ENCODE measurements around the gene IRAK3. TPM values are rescaled to one million over a fixed set of nuclear protein-coding genes. Genes with fewer than 3 reads are reported as not detected.
"Not testable (repeated sequence)": the region's sequence is repeated elsewhere in the genome, so short reads cannot be mapped to it uniquely, and the experiment has no call there.

IRAK3 gene
- total and polyA plus RNA-seq, 9 donors: 1.8 to 11.4 (median 7.3) TPM

DNA sequence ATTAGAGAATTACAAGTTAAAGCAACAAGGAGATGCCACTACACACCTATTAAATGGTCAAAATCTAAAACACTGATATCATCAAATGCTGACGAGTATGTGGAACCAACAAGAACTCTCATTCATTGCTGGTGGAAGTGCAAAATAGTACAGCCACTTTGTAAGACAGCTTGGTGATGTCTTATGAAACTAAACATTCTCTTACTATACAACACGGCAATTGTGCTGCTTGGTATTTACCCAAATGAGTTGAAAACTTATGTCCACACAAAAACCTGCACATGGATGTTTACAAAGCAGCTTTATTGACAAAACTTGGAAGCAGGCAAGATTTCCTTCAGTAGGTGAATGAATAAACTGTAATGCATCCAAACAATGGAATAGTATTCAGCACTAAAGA is 22.5 kb upstream of the IRAK3 start:
- intact Hi-C loops (cut with DNase I): no loop called here
- 93 to 99% (median 94%) methylated on average over 2 of the region's 2 CpGs for WGBS, 3 donors

DNA sequence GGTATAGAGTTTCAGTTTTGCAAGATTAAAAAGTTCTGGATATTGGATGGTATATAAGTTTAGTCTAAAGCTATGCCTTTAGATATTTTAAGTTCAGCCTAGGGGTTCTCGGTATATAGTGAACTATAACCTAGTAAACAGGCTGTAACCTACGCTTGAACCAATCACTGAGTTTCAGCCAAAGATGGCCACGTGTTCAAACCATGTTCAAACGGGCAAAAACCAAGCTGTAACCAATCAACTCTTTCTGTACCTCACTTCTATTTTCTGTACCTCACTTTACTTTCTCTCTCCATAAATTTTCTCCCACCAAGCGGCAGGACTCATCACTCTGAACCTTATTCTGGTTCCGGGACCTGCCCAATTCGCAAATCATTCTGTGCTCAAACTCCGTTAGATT is 20.6 kb upstream of the IRAK3 start:
- intact Hi-C loops (cut with DNase I): no loop called here
- Histone ChIP-seq H3K36me3 (no peaks in the 10 kb centered on the region), H3K27me3 (no peaks in the 10 kb centered on the region), H3K4me1 (ENCODE audit: insufficient read depth) (peaks cover 4% of the 10 kb centered on the region), H3K9me3 (no peaks in the 10 kb centered on the region), H3K4me3 (peak overlapping the region; percentile 79), H3K27ac (peak overlapping the region in 1 of 2 donors; percentile 97)
- 36 to 54% (median 40%) methylated on average over 8 of the region's 8 CpGs for whole genome bisulfite sequencing, 3 donors
- TF ChIP-seq POLR2A (IDR thresholded peaks at IDR 0.05) (no peak), EP300 (IDR thresholded peaks at IDR 0.05) (no peak)
- TF ChIP-seq, protein P1, sequence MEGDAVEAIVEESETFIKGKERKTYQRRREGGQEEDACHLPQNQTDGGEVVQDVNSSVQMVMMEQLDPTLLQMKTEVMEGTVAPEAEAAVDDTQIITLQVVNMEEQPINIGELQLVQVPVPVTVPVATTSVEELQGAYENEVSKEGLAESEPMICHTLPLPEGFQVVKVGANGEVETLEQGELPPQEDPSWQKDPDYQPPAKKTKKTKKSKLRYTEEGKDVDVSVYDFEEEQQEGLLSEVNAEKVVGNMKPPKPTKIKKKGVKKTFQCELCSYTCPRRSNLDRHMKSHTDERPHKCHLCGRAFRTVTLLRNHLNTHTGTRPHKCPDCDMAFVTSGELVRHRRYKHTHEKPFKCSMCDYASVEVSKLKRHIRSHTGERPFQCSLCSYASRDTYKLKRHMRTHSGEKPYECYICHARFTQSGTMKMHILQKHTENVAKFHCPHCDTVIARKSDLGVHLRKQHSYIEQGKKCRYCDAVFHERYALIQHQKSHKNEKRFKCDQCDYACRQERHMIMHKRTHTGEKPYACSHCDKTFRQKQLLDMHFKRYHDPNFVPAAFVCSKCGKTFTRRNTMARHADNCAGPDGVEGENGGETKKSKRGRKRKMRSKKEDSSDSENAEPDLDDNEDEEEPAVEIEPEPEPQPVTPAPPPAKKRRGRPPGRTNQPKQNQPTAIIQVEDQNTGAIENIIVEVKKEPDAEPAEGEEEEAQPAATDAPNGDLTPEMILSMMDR (IDR thresholded peaks at IDR 0.05): no peak
- DNase-seq: no peak

More for the DNA sequence above, 22.5 kb upstream of the IRAK3 start:
- no peaks in the 10 kb centered on the region for H3K27me3 ChIP-seq
- no peaks in the 10 kb centered on the region for H3K9me3 ChIP-seq
- H3K4me1 ChIP-seq (ENCODE audit: insufficient read depth): peaks cover 6% of the 10 kb centered on the region
- no peak overlapping the region for H3K4me3 ChIP-seq
- no peak overlapping the region for H3K27ac ChIP-seq
- no peaks in the 10 kb centered on the region for H3K36me3 ChIP-seq
- no peak for DNase-seq
- TF ChIP-seq EP300 (IDR thresholded peaks at IDR 0.05): no peak
- no peak for TF ChIP-seq POLR2A (IDR thresholded peaks at IDR 0.05)
- TF ChIP-seq, protein P1 (IDR thresholded peaks at IDR 0.05): no peak

DNA sequence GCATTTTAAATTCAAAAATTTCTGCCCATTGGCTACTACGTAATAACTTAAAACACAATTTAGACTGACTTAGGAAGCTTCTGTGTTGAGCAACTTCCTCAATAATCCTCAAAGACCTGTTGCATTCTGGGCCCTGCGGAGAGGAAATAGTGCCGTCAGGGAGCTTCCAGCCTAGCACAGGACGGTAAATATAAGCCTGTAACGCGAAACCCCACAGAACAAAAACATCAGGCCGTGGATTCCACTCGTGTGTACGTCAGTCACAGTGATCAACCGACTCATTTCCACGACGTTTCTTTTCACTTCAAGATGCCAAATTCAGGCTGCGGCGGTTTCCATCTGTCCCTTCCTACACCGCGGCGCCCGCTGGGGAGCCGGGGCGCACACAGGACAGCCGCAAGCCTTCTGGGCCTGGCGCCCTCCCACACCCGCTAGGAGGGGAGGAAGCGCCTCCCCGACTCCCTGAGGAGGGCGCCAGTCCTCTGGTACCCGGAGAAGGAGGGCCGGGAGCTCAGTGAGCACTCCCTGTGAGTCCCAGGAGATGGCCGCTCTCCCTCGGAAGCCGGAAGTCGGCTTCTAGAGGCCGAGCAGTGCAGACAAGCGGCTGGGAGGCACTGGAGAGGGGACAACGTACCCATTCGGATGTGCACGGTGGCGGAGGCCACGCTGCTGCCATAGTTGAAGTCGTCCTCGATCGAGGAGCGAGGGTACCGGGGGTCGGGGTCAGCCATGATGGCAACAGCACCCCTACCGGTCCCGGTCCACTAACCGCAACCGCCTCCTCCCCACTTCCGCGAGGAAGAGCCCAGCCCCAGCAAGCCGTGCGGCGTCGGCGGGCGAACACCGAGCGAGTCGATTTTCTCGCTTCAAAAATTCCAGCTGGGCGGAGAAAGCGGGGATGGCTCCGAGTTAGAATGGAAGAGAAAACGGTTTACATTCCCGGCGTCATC is 19.5 kb upstream of the IRAK3 start, which contains the start of gene TMBIM4:
TSS of gene TMBIM4 (minus strand) at position 776 of the 950 bp plus-strand sequence. CDS start at position 731, 45 bp downstream.
- TF ChIP-seq, protein P1 (IDR thresholded peaks at IDR 0.05): peak; percentile 67 to 76 (median 68)
- TF ChIP-seq EP300 (IDR thresholded peaks at IDR 0.05) (peak; percentile 31), POLR2A (IDR thresholded peaks at IDR 0.05) (peak; percentile 78)
- Histone ChIP-seq H3K4me1 (ENCODE audit: insufficient read depth) (peaks cover 4% of the 10 kb centered on the region), H3K36me3 (no peaks in the 10 kb centered on the region), H3K9me3 (no peaks in the 10 kb centered on the region), H3K27me3 (no peaks in the 10 kb centered on the region), H3K4me3 (peak within 1 kb of the TSS; percentile 79), H3K27ac (peak within 1 kb of the TSS; percentile 88 to 97)
- intact Hi-C loops (cut with DNase I): no loop called here
- 0% methylated on average over 59 to 67 of the region's 67 CpGs for WGBS, 3 donors
- peak; percentile 84 to 89 (median 85) for DNase-seq

DNA sequence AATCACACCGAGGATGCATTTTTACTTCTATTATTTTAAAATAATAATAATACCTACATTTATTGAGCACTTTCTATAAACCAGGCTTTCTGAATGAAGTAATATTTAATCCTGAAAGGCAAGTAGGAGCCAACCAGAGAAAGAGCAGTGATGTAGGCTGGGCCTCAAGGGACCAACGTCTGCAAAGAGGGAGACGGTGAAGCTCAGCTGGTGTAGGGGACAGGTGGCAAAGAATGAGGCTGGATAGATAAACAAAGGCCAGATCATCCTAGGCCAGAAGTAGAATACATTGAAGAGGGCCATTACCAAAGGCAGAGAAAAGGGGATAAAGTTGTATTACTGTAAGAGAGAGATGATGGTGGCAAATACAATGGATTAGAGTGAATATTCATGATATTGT is 18.4 kb upstream of the IRAK3 start:
- WGBS, 3 donors: 94 to 95% (median 94%) methylated on average over 3 of the region's 3 CpGs
- Histone ChIP-seq H3K9me3 (no peaks in the 10 kb centered on the region), H3K4me3 (peak overlapping the region; percentile 79), H3K27ac (no peak overlapping the region), H3K27me3 (no peaks in the 10 kb centered on the region), H3K36me3 (no peaks in the 10 kb centered on the region), H3K4me1 (ENCODE audit: insufficient read depth) (peaks cover 4% of the 10 kb centered on the region)
- intact Hi-C loops (cut with DNase I): no loop called here
- no peak for DNase-seq
- TF ChIP-seq, protein P1 (IDR thresholded peaks at IDR 0.05): no peak
- no peak for TF ChIP-seq POLR2A (IDR thresholded peaks at IDR 0.05)
- TF ChIP-seq EP300 (IDR thresholded peaks at IDR 0.05): no peak

DNA sequence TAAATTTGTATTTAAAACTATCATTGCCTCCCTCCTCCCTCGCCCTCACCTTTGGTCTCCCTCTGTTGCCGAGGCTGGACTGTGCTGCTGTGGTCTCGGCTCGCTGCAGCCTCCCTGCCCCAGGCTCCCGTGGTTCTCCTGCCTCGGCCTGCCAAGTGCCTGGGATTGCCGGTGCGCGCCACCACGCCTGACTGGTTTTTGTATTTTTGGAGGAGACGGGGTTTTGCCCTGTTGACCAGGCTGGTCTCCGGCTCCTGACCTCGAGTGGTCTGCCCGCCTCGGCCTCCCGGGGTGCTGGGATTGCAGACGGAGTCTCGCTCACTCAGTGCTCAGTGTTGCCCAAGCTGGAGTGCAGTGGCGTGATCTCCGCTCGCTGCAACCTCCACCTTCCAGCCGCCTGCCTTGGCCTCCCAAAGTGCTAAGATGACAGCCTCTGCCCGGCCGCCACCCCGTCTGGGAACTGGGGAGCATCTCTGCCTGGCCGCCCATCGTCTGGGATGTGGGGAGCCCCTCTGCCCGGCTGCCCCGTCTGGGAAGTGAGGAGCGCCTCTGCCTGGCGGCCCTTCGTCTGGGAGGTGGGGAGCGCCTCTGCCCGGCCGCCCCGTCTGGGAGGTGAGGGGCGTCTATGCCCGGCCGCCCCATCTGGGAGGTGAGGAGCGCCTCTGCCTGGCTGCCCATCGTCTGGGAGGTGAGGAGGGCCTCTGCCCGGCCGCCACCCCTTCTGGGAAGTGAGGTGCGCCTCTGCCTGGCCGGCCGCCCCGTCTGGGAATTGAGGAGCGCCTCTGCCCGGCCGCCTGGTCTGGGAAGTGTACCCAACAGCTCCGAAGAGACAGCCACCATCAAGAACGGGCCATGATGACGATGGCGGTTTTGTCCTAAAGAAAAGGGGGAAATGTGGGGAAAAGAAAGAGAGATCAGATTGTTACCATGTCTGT is 14.4 kb upstream of the IRAK3 start:
- 95 to 96% (median 96%) methylated on average over 51 to 54 of the region's 54 CpGs for WGBS, 3 donors
- H3K27me3 ChIP-seq; H3K36me3 ChIP-seq; H3K4me3 ChIP-seq; H3K27ac ChIP-seq; DNase-seq; H3K9me3 ChIP-seq; intact Hi-C loops (cut with DNase I); H3K4me1 ChIP-seq (ENCODE audit: insufficient read depth): not testable (repeated sequence)

All from ovary (tissue), 9 donors.